ENCODE data around the gene HOXA7. TPM values are rescaled to one million over a fixed set of nuclear protein-coding genes. Genes with fewer than 3 reads are reported as not detected.

Gene HOXA7
- total and polyA plus RNA-seq, 7 donors = 4.7 to 23.9 (median 9.1) TPM

DNA sequence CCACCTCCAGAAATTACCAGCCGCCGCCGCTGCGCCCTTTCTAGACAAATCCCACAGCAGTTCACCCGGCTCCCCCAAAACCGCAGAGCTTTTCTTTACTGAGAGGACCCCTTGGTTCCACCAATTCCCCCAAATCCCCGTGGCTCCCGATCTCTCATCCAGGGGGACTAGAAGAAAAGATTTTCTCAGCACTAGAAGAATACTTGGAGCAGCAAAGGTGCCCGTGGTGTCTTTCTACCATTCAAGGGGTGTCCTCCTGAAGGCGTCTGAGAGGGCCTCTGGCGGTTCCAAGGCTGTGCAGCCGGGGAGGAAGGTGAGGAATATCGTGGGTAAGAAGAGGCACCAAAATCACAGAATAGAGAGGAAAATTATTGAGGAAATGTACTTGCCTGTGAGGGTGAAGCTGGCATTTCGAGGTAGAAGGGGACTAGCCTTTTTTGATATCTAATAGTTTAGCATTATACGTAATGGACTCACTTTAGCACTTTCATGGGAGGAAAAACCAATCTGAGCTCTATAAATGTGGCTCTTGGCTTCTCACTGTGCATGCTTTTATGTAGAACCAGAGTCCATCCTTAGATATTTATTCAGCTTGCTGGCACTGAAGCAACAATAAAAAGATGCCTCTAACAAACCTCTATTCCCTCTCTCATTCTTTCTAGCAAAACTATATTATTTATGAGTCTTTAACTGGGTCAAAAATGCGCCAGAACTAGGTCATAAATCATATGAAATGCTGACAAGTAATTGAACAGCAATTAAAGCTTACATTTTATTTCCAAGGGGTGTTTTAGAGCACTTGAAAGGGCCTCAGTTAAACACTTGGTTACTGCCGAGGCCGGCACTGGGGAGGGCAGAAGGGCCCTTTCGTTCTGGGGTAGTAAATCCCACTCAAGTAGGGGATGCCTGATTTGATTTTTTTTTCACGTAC lies 40.2 kb downstream of the HOXA7 start:
- TF ChIP-seq POLR2AphosphoS5 (IDR thresholded peaks at IDR 0.05) (peak in 2 of 4 donors; percentile 13 to 20), POLR2A (IDR thresholded peaks at IDR 0.05) (no peak)
- TF ChIP-seq, protein P1, sequence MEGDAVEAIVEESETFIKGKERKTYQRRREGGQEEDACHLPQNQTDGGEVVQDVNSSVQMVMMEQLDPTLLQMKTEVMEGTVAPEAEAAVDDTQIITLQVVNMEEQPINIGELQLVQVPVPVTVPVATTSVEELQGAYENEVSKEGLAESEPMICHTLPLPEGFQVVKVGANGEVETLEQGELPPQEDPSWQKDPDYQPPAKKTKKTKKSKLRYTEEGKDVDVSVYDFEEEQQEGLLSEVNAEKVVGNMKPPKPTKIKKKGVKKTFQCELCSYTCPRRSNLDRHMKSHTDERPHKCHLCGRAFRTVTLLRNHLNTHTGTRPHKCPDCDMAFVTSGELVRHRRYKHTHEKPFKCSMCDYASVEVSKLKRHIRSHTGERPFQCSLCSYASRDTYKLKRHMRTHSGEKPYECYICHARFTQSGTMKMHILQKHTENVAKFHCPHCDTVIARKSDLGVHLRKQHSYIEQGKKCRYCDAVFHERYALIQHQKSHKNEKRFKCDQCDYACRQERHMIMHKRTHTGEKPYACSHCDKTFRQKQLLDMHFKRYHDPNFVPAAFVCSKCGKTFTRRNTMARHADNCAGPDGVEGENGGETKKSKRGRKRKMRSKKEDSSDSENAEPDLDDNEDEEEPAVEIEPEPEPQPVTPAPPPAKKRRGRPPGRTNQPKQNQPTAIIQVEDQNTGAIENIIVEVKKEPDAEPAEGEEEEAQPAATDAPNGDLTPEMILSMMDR (IDR thresholded peaks at IDR 0.05) = no peak
- Histone ChIP-seq H3K9me3 (no peaks in the 10 kb centered on the region), H3K27me3 (no peaks in the 10 kb centered on the region), H3K27ac (peak overlapping the region; percentile 93 to 99 (median 94)), H3K4me3 (peak overlapping the region; percentile 41 to 60 (median 48)), H3K4me1 (peaks cover 0 to 88% (median 73%) of the 10 kb centered on the region in 4 donors), H3K36me3 (no peaks in the 10 kb centered on the region)
- 9 to 57% methylated on average over 20 of the region's 20 CpGs for WGBS, 2 donors
- no peak for DNase-seq
- intact Hi-C loops (cut with DNase I) = no loop called here

- H3K27ac ChIP-seq = peak overlapping the region; percentile 93 to 99 (median 94)
- peaks cover 0 to 91% (median 78%) of the 10 kb centered on the region in 4 donors for H3K4me1 ChIP-seq
- no peaks in the 10 kb centered on the region for H3K36me3 ChIP-seq
- no peaks in the 10 kb centered on the region for H3K27me3 ChIP-seq
- peak overlapping the region; percentile 41 to 60 (median 48) for H3K4me3 ChIP-seq
- intact Hi-C loops (cut with DNase I) = no loop called here
- 10 to 59% methylated on average over 45 of the region's 45 CpGs for WGBS, 2 donors
- H3K9me3 ChIP-seq = no peaks in the 10 kb centered on the region
- no peak for TF ChIP-seq POLR2A (IDR thresholded peaks at IDR 0.05)
- TF ChIP-seq, protein P1 (IDR thresholded peaks at IDR 0.05) = no peak
- peak in 1 of 4 donors; percentile 15 for TF ChIP-seq EP300 (IDR thresholded peaks at IDR 0.05)
- TF ChIP-seq POLR2AphosphoS5 (IDR thresholded peaks at IDR 0.05) = peak; percentile 32 to 78 (median 76)
- DNase-seq = peak; percentile 75
These were observed 41.1 kb downstream of the HOXA7 start for GRCh38 chr7:27115221-27116026.

GRCh38 chr7:27114881-27115220 lies 41.6 kb downstream of the HOXA7 start:
- Histone ChIP-seq H3K9me3 (no peaks in the 10 kb centered on the region), H3K27me3 (no peaks in the 10 kb centered on the region), H3K36me3 (no peaks in the 10 kb centered on the region), H3K27ac (peak overlapping the region; percentile 93 to 99 (median 94)), H3K4me3 (peak overlapping the region; percentile 41 to 60 (median 48)), H3K4me1 (peaks cover 0 to 91% (median 80%) of the 10 kb centered on the region in 4 donors)
- DNase-seq = no peak
- intact Hi-C loops (cut with DNase I) = no loop called here
- 11 to 45% methylated on average over 6 of the region's 6 CpGs for WGBS, 2 donors
- TF ChIP-seq EP300 (IDR thresholded peaks at IDR 0.05) (no peak), POLR2A (IDR thresholded peaks at IDR 0.05) (no peak), POLR2AphosphoS5 (IDR thresholded peaks at IDR 0.05) (no peak)
- TF ChIP-seq, protein P1 (IDR thresholded peaks at IDR 0.05) = no peak

DNA sequence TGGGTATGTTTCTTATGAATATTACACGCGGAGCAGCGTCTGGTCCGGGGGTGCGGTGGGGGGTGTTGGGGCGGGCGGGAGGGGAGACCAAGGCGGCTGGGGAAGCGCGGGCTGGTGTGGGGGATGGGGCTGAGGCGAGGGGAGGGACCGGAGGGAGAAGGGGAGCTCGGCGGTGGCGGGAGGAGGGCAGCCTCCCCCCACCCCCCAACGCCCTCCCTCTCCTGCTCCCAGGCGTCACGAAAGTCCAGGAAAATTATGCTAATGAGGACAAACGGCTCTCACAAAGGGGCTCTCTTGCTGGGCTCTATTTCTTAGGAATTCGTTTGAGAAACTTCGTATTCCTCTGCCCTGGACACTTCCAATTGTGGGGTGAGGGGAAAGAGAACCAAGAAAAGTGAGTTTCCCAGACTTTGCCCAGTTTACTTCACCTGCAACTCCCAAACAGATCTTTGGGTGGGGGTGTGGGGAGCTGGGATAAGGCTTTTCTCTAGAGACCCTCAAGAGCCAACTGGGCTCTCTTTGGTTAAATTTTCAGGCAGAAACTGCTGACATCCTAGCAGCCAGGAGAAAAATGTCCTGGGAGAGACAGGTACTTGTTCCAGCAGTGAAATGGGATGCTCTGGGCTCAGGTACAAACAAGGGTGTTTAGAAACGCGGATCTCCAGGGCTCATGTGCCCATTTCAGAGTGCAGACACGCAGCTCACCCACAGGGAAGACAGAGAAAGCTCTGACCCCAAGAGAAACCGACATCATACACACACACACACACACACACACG lies 42.3 kb downstream of the HOXA7 start:
- 11 to 48% methylated on average over 26 of the region's 26 CpGs for WGBS, 2 donors
- intact Hi-C loops (cut with DNase I) = no loop called here
- Histone ChIP-seq H3K9me3 (no peaks in the 10 kb centered on the region), H3K4me3 (peak overlapping the region; percentile 55 to 70 (median 66)), H3K27me3 (no peaks in the 10 kb centered on the region), H3K36me3 (no peaks in the 10 kb centered on the region), H3K27ac (peak overlapping the region; percentile 93 to 99 (median 94)), H3K4me1 (peaks cover 0 to 91% (median 84%) of the 10 kb centered on the region in 4 donors)
- DNase-seq = peak; percentile 89
- TF ChIP-seq, protein P1 (IDR thresholded peaks at IDR 0.05) = no peak
- peak in 2 of 4 donors; percentile 27 to 54 for TF ChIP-seq POLR2AphosphoS5 (IDR thresholded peaks at IDR 0.05)
